Measurements from ENCODE around the gene MYO1B. TPM values are rescaled to one million over a fixed set of nuclear protein-coding genes. Genes with fewer than 3 reads are reported as not detected.

Gene MYO1B
- polyA plus RNA-seq, result not detected

DNA sequence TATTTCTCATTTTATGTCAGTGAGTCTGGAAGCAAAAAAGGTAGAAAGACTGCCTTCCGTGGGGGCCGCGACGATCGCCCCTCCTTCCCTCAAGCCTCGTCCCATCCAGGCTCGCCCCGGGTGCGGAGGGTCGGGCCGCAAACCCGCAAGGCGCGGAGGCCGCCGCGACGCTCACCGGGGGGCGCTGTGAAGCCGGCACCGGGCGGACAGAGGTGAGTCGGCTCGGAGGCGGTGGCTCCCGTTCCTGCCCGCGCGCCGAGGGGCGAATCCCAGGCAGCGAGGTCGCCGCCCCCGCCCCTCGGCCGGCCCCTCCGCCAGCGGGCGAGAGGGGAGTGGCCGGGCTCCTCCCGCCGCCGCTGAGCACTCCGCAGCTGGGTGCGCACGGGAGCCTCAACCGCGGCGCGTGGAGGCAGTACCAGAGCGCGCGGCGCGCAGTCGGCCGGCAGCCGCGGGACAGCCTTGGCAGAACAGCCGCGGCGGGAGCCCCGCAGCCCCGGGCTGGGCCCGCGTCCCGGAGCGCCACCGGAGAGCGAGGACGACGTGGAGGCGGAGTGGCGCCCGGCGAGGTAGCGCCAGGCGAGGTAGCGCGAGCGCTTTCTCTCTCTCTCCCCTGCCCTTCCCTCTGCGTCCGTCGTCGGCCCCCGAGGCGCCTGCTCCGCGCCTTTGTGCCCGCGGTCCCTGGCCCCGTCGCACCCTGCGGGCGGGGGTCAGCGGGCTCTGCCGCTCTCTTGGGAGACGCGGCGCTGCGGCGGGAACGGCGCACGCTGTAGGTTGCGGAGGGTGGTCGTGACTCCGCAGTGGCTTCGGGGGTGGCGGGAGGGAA lies at the start of gene MYO1B:
TSS of gene MYO1B (plus strand) at position 359 of the 823 bp plus-strand sequence. CDS start 31,492 bp downstream, outside the sequence.
- no peaks in the 10 kb centered on the region for H3K36me3 Mint-ChIP-seq
- H3K27me3 Mint-ChIP-seq (ENCODE audit: low read depth in 3 of 3), result peaks cover 0 to 17% (median 16%) of the 10 kb centered on the region in 3 donors
- no peak within 1 kb of the TSS for H3K27ac Mint-ChIP-seq
- DNase-seq, result peak; percentile 36 to 45 (median 36)
- H3K4me3 Mint-ChIP-seq, result peak within 1 kb of the TSS; percentile 75 to 86 (median 80)
- H3K4me1 Mint-ChIP-seq, result peaks cover 8 to 10% of the 10 kb centered on the region in 2 donors
- peaks cover 0 to 5% (median 0%) of the 10 kb centered on the region in 6 donors for H3K9me3 Mint-ChIP-seq

DNA sequence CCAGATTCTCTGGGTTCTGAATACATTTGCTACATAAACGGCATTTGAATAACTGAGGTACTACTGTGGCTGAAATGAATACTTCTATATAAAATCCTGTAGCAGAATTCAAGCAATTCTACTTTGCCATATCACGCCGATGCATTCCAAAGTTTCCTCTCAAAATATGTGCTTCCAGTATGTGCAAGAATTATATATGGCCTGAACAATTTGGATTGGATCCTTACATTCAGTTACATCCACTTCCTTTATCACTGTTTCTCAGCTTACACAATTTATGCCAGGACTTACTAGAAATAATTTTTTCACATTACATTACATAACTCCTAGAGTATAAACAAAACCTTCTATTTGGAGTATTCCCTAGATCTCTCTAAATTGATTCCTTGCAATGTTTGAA lies 48.1 kb upstream of the MYO1B start:
- Mint-ChIP-seq H3K4me1 (peaks cover 25 to 39% of the 10 kb centered on the region in 2 donors), H3K36me3 (peaks cover under 1 to 24% (median 19%) of the 10 kb centered on the region in 3 donors), H3K9me3 (no peaks in the 10 kb centered on the region), H3K27me3 (ENCODE audit: low read depth in 3 of 3) (peaks cover 0 to 2% (median 0%) of the 10 kb centered on the region in 3 donors), H3K4me3 (no peak overlapping the region), H3K27ac (peak overlapping the region in 1 of 6 donors; percentile 55)
- DNase-seq, result no peak

GRCh38 chr2:191198271-191198670 lies 46.9 kb upstream of the MYO1B start:
- Mint-ChIP-seq H3K4me1 (peaks cover 37 to 46% of the 10 kb centered on the region in 2 donors), H3K4me3 (no peak overlapping the region), H3K27me3 (ENCODE audit: low read depth in 3 of 3) (peaks cover 0 to 2% (median 0%) of the 10 kb centered on the region in 3 donors), H3K36me3 (peaks cover 0 to 24% (median 24%) of the 10 kb centered on the region in 3 donors), H3K9me3 (no peaks in the 10 kb centered on the region), H3K27ac (no peak overlapping the region)
- DNase-seq, result no peak

DNA sequence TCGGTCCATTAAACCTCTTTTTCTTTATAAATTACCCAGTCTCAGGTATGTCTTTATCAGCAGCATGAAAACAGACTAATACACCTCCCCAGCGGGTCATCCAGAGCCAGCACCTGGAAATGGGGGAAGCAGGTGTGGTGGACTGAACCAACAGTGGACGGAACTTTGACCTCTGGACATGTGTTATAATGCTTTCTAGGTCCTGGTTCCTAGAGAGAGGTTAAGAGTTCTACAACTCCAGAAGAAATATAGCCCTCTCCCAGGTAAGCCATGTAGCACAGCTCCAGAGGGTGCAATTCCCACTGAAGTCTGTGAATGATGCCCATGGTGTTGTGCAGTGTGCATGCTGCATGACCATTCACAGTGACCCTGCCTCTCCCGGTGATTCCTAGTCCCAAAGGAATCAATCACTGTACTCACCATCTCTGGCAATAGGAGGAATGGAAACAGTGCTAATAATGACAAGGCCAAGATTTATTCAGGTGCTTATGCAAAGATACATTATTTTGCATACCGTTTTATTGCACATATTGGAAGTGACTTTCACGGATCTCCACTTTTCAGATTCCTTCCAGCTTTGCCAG lies 45.2 kb upstream of the MYO1B start:
- peak overlapping the region in 2 of 6 donors; percentile 29 to 59 for H3K27ac Mint-ChIP-seq
- no peak for DNase-seq
- H3K27me3 Mint-ChIP-seq (ENCODE audit: low read depth in 3 of 3), result no peaks in the 10 kb centered on the region
- peaks cover 0 to 28% (median 23%) of the 10 kb centered on the region in 3 donors for H3K36me3 Mint-ChIP-seq
- H3K9me3 Mint-ChIP-seq, result no peaks in the 10 kb centered on the region
- H3K4me1 Mint-ChIP-seq, result peaks cover 37 to 45% of the 10 kb centered on the region in 2 donors
- H3K4me3 Mint-ChIP-seq, result no peak overlapping the region

DNA sequence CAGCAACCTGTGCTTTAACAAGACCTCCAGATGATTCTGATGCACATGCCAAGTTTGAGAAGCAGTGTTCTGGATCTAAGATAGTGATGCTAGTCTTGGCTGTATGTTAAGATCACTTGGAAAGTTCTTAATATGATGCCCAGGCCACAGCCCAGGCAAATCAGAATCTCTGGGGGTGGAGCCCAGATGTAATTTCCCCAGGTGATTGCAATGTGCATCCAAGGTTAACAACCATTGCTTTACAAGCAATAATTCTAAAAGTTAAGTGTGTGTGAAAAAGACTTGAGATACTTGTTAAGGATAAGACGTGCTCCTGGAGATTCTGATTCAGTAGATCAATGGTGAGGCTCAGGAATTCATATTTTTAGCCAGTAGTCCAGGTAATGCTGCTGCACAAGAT lies 44.3 kb upstream of the MYO1B start:
- DNase-seq, result no peak
- Mint-ChIP-seq H3K4me1 (peaks cover 42 to 53% of the 10 kb centered on the region in 2 donors), H3K36me3 (peaks cover 0 to 28% (median 21%) of the 10 kb centered on the region in 3 donors), H3K27ac (peak overlapping the region in 5 of 6 donors; percentile 52 to 76 (median 64)), H3K27me3 (ENCODE audit: low read depth in 3 of 3) (peaks cover 0 to 4% (median 2%) of the 10 kb centered on the region in 3 donors), H3K4me3 (no peak overlapping the region), H3K9me3 (no peaks in the 10 kb centered on the region)

DNA sequence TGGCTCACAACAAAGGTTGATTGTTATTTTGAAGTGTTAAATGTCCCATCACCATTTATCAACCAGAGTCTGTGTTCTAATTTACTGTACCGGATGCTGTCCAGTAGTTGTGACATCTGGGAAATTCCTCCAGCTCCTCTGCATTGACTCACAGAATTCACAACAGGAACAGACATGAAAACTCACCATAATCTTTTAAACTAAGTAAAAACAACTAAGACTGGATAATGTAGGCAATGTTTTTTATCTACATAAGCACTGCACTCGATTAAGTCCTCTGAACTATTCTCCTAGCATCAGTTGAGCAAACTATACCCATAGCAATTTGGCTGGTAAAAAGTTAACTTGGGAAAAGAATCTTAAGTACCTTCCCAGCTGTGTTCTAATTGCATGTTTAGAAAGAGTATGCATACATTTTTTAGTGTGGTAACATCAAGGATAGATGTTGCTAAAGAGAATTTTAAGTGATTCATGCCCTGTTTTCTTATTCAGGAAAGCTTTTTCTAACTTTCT lies 42.9 kb upstream of the MYO1B start:
- H3K27ac Mint-ChIP-seq, result peak overlapping the region; percentile 78 to 92 (median 91)
- H3K36me3 Mint-ChIP-seq, result peaks cover 3 to 28% (median 21%) of the 10 kb centered on the region in 3 donors
- peak overlapping the region; percentile 39 to 63 (median 56) for H3K4me3 Mint-ChIP-seq
- H3K4me1 Mint-ChIP-seq, result peaks cover 55 to 67% of the 10 kb centered on the region in 2 donors
- peaks cover 6 to 8% (median 8%) of the 10 kb centered on the region in 3 donors for H3K27me3 Mint-ChIP-seq (ENCODE audit: low read depth in 3 of 3)
- DNase-seq, result no peak
- H3K9me3 Mint-ChIP-seq, result no peaks in the 10 kb centered on the region

DNA sequence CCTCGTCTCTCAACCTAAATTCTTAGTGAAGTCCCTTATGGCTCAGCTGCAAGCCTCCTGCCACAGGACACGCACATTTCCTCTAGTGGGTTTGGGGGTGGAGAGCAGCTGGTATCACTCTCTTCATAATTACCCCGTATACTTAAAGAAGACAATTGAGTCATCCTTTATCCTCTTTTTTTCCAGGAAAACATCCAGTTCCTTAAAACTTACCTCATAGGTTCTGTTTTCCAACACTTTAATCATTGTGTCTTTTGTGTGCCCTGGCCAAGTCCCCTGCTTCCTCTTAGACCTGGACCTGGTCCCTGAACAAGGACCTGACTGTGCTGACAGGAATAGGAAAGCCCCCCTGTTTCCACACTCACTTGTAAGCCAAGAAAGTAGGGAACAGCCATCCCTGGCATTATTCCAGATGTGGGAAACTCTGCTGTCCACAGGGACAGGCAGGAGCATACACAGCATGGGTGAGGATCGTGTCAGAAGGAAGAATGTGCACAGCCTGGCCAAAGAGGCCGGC lies 42.3 kb upstream of the MYO1B start:
- Mint-ChIP-seq H3K4me1 (peaks cover 60 to 72% of the 10 kb centered on the region in 2 donors), H3K27me3 (ENCODE audit: low read depth in 3 of 3) (peaks cover 6 to 8% (median 8%) of the 10 kb centered on the region in 3 donors), H3K9me3 (no peaks in the 10 kb centered on the region), H3K36me3 (peaks cover 3 to 28% (median 21%) of the 10 kb centered on the region in 3 donors), H3K4me3 (peak overlapping the region; percentile 39 to 63 (median 56)), H3K27ac (peak overlapping the region; percentile 78 to 92 (median 91))
- DNase-seq, result peak; percentile 28 to 34 (median 32)

- DNase-seq, result peak; percentile 46 to 55 (median 54)
These were observed 40.8 kb upstream of the MYO1B start for GRCh38 chr2:191204433-191204832.

DNA sequence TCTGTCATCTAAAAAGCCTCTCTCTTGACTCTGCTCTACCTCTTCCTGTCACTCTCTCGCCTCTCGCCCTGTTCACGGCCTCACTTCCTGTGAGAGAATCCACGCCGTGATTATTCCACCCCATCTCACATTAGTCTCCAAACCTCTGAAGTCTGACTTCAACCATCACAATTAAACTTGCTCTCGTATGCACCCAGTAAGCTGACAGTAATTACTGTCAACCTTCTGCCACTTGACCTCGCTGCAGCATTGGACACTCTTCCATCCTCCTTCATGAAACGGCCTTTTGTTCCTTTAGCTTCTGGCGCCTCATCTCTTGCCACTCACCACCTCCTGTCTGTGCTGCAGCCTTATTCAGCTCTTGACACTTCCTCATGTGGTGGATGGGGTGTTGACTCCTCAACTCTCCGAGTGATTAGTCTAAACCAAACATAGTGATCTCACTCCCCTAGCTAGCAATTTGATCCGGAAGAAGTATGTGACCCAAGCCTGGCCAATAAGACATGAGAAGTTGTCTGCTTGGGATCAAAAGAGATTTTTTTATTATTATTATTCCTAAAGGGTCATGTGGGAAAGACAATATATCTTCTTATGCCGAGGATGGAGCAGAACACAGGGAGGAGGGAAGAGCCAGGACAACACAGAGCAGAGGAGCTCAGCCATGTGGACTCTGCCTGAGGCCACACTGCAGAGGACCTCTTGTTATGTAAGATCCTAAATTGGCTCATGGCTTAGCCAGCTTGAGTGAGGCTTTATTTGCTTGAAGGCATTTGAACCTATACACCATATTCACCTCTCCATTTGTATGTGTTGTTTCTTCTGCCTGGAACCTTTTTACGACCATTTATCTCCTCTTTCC lies 38.4 kb upstream of the MYO1B start:
- Mint-ChIP-seq H3K4me3 (peak overlapping the region; percentile 89 to 95 (median 94)), H3K9me3 (peaks cover 0 to 4% (median 0%) of the 10 kb centered on the region in 6 donors), H3K27ac (peak overlapping the region; percentile 92 to 99 (median 96)), H3K36me3 (peaks cover 3 to 9% (median 8%) of the 10 kb centered on the region in 3 donors), H3K4me1 (peaks cover 59 to 66% of the 10 kb centered on the region in 2 donors), H3K27me3 (ENCODE audit: low read depth in 3 of 3) (peaks cover 6 to 8% (median 8%) of the 10 kb centered on the region in 3 donors)
- DNase-seq, result peak; percentile 84 to 86 (median 85)

More at GRCh38 chr2:191204433-191204832, 40.8 kb upstream of the MYO1B start:
- Mint-ChIP-seq H3K36me3 (peaks cover 3 to 24% (median 20%) of the 10 kb centered on the region in 3 donors), H3K4me1 (peaks cover 69 to 80% of the 10 kb centered on the region in 2 donors), H3K4me3 (peak overlapping the region; percentile 89 to 95 (median 94)), H3K9me3 (no peaks in the 10 kb centered on the region), H3K27me3 (ENCODE audit: low read depth in 3 of 3) (peaks cover 6 to 8% (median 8%) of the 10 kb centered on the region in 3 donors), H3K27ac (peak overlapping the region; percentile 92 to 99 (median 94))

DNA sequence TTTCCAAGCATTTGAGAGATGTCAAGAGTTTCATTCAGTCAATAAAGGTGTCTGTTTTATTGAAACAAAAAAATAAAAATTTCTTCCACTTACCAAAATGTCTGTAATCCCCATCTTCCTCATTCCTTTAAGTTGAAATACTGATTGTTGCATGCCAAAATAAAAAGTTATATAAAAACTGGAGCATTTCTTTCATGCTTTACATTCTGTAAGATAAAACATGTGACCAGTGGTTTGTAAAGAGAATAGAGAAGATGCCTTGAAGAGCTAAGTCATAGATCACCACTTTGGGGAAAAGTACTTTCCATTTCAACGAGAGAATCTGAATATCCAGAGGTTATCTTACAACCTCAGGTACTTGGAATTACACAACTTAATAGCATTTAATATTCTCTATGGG lies 35.9 kb upstream of the MYO1B start:
- Mint-ChIP-seq H3K36me3 (peaks cover under 1 to 22% (median 3%) of the 10 kb centered on the region in 3 donors), H3K27ac (peak overlapping the region in 2 of 6 donors; percentile 14 to 41), H3K4me1 (peaks cover 39 to 42% of the 10 kb centered on the region in 2 donors), H3K4me3 (no peak overlapping the region), H3K9me3 (peaks cover 4 to 17% (median 5%) of the 10 kb centered on the region in 6 donors), H3K27me3 (ENCODE audit: low read depth in 3 of 3) (peaks cover 6 to 8% (median 8%) of the 10 kb centered on the region in 3 donors)
- no peak for DNase-seq

GRCh38 chr2:191212119-191212518 lies 33.1 kb upstream of the MYO1B start:
- H3K4me1 Mint-ChIP-seq, result peaks cover 15% of the 10 kb centered on the region in 2 donors
- DNase-seq, result no peak
- peaks cover 0 to 3% (median 2%) of the 10 kb centered on the region in 3 donors for H3K27me3 Mint-ChIP-seq (ENCODE audit: low read depth in 3 of 3)
- H3K4me3 Mint-ChIP-seq, result no peak overlapping the region
- H3K27ac Mint-ChIP-seq, result no peak overlapping the region
- H3K9me3 Mint-ChIP-seq, result peaks cover 4 to 17% (median 5%) of the 10 kb centered on the region in 6 donors
- H3K36me3 Mint-ChIP-seq, result peaks cover 0 to 19% (median 0%) of the 10 kb centered on the region in 3 donors

DNA sequence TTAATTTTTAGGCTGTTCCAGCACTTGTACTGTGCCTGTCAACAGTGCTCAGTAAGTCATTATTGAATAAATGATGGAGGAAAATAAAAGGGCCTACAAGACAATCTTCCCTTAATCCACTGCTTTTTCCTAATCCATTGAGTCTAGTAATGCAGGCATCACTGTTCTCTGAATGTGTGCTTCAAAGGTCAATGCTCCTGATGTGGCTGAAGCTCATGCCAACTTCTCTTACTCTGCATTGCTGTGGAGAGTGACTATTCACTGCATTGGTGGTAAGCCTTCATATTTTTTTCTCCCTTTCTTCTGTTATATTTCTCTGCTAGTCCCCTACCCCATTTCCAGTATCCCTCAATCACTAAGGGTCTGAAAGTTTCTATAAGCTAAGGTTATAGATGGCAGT lies 31.9 kb upstream of the MYO1B start:
- Mint-ChIP-seq H3K4me3 (no peak overlapping the region), H3K9me3 (peaks cover 4 to 17% (median 5%) of the 10 kb centered on the region in 6 donors), H3K27me3 (ENCODE audit: low read depth in 3 of 3) (peaks cover 0 to 3% (median 2%) of the 10 kb centered on the region in 3 donors), H3K4me1 (peaks cover 8 to 10% of the 10 kb centered on the region in 2 donors), H3K27ac (no peak overlapping the region), H3K36me3 (peaks cover 0 to 19% (median 0%) of the 10 kb centered on the region in 3 donors)
- no peak for DNase-seq

All from immature natural killer cell (primary cell).